AML-193 (cell line): ENCODE measurements around the gene MUC5B.

ENCODE experiments used
- DNase-seq, 2 experiments: peaks; one replicate each; lab custom pipeline; 2025; lab: John Stamatoyannopoulos, UW

MUC5B gene

DNA sequence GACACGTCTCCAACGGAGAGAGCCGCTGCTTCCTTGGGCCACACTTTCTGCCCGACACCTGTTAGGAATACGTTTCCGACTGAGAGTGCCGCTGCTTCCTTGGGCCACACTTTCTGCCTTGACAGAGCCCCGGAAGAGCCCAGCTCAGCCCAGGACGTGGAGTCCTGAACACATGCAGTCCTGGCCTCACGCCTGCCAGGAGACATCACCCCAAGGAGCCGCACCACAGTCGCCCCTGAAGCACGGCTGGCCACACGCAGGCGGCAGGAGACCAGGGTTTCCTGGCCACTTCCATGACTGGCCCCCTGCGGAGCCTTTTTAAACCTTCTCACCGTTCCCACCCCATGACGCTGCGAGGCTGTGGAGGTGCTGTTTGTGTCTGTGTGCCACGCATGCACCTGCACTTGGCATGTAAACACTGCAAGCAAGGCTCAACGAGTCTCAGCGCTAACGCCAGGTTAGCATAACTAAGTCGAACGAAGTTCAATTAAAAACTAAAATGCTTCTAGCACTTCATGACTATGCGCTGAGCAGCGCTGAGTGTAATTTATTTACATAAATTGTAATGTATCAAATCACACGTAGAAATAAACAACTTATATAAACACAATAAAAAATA lies 77.8 kb downstream of the MUC5B start:
- DNase-seq: no peak

DNA sequence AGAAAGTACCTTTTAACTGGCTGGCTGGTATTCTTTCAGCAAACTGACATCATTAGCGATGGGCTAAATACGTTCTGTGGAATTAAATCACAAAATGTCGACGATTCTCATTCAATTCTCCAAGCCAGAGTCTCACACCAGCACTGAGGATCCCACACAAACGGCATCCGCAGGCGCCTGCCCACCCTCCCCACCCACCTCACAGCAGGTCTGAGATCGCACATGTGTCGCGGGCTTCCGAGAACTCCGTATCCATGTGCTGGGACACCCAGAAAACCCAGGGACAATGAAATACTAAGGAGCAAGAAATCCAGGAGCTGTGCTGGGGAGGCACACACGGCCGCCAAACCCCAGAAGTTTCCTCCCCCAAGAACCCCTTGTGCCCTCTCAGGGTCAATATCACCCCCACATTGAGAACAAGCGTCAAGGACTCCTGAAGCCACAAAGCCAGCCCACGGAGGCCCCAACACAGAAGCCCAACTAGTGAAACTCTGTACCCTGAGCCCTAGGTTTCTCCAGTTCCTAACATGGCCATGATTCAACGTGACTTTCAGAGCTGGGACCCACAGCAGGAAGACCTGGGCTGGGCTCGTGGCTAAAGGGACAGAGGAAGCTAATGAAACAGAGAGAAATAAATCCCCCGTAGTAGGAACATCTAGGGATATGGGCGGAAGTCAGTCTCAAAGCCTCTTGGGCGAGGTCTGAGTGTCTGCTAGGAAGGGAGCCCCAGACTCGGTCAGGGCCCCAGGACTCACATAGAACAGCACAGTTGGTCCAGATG lies 78.5 kb downstream of the MUC5B start:
- no peak for DNase-seq

DNA sequence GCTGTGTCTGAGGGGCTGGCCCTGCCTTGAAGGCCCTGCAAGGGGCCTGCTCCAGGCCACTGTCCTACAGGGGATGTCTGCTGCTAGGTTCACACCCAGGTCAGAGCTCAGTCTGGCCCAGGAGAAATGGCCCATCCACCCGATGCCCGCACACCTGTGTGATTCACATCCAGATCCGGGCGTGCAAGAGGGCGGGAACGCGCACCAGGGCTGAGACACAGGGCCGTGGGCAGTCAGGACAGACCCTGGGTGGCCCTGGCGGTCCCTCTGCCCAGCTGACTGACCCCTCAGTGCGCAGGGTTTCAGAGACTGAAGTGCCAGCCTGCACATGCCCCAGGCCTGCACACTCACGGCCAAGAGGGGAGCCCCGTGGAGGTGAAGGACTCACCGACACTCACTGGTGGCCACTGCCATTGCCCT lies 79.2 kb downstream of the MUC5B start:
- no peak for DNase-seq

DNA sequence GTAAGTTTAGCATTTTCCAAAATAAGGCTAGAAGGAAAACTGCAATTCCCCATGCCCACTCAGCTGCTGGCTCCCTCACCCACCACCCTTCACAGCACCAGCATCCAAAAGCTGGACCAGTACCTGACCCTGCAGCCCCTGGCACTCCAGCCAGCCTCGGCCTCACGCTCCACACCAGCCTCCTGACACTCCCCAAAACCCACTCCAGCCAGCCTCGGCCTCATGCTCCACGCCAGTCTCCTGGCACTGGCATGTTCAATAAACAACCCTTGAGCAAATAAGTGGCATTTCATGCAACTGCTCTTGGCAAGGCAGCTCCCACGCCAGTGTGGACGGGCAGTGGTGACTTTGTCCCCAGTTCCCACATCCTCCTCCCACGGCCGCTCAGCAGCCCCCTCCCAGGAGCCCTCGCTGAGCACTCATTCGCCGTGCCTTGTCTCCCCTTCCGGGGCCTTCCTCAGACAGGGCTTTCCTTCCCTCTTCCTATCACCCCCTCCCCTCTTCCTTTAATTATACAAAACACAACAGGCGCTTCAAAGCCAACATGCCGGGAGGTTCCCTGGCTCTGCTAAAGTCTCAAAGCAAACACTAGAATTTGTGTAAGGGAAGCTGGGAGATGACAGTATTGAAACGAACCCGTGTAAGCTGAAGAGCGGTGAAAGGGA lies 79.7 kb downstream of the MUC5B start:
- DNase-seq: no peak

DNA sequence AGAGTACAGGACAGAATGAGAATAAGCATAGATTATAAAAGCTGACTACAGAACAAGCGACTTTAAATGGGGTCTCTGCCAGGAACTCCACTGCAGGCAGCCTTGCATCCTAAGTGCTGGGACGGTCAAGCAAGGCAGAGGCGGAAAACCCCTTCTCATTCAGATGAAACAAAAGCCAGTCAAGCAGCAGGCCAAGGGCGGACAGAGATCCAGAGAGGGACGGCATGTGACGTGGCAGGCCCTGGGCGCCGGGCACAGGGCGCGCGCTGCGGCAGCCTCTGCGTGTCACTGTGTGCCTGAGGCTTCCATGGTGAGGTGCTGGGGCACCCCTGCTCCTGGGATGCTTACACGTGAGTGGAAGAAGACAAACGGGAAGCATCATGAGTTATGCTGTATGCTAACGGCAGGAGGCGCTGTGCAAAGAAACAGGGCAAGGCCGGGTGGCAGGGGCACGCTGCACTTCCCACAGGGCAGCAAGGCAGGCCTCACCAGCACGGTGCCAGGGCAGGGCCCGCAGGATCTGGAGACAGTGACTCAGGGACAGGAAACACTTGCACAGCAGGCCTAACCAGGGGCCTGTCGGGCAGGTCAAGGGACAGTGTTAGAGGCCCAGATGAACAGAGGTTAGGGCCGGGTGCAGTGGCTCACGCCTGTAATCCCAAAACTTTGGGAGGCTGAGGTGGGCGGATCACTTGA lies 80.4 kb downstream of the MUC5B start:
- no peak for DNase-seq

DNA sequence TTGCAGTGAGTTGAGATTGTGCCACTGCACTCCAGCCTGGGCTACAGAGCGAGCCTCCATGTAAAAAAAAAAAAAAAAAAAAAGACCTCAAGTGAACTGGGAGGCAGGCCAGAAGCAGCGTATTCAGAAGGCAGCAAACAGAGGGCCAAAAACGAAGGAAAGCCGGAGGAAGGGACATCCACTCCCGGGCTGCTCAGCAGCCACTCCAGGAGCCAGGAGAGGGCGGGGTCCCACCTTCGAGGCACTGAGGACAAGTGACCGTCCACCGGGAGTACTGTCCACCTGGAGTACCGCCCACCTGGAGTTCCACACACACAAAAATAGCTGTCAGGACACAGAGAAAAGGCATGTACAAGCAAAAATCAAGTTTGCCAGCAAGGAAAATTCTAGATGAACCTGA lies 81.1 kb downstream of the MUC5B start:
- no peak for DNase-seq

DNA sequence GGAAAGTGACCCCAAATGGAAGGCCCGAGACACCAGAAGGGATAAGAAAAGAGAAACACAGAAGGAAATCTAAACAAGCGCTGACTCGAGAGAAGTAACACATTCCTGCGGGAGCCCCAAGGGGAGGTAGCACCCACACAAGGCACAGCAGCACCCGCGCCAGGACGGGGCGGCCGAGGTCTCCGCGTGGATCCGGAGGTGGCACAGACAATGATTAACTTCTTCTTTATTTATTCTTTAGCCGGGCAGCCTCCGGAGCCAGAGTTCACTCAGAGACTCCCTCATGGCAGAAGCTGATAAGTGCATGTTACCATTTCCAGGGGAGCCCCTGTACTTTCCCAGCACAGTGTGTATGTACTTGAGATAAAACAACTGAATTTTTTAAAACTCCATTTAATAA lies 81.5 kb downstream of the MUC5B start:
- no peak for DNase-seq

DNA sequence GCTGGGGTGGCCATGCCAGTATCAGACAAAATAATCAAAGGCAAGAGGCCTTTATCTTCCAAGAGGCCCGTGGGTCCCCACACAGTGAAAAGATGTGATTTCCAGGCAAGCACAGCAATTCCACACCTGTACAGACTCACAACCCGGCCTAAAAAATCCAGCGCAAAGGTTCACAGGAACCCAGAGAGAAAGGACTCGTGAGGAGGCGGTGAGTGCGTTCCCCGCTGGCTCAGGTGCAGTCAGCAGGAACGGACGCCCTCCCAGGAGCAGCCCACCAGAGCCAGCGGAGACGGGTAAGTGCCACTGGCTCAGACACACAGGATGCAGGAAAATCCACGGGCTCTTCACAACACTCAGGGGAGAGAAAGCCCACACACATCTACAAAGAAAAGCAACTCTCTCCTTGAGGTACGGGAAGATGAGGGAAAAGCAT lies 82.2 kb downstream of the MUC5B start:
- no peak for DNase-seq

DNA sequence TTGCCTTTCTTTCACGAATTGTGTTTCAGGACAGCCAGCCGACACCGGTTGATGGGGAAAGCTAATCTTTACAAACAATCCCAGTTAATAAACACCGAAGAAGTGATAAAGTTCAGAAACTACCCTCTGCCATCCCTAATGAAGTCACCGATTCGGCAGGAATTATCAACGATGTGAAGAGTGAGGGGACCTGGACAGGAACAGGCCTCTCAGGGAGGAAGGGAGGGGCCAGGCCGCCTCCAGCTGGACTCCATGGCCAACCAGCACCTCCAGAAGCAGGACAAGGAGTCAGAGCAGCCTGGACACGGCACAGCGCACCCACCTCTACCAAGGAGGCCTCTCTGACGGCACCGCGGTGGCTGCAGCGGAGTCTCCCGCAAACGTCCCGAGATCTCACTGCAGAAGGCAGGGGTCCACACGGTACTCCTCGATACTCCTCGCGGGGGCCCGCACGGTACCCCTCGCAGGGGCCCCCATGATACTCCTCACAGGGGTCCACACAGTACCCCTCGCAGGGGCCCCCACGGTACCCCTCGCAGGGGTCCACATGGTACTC lies 82.7 kb downstream of the MUC5B start:
- no peak for DNase-seq

DNA sequence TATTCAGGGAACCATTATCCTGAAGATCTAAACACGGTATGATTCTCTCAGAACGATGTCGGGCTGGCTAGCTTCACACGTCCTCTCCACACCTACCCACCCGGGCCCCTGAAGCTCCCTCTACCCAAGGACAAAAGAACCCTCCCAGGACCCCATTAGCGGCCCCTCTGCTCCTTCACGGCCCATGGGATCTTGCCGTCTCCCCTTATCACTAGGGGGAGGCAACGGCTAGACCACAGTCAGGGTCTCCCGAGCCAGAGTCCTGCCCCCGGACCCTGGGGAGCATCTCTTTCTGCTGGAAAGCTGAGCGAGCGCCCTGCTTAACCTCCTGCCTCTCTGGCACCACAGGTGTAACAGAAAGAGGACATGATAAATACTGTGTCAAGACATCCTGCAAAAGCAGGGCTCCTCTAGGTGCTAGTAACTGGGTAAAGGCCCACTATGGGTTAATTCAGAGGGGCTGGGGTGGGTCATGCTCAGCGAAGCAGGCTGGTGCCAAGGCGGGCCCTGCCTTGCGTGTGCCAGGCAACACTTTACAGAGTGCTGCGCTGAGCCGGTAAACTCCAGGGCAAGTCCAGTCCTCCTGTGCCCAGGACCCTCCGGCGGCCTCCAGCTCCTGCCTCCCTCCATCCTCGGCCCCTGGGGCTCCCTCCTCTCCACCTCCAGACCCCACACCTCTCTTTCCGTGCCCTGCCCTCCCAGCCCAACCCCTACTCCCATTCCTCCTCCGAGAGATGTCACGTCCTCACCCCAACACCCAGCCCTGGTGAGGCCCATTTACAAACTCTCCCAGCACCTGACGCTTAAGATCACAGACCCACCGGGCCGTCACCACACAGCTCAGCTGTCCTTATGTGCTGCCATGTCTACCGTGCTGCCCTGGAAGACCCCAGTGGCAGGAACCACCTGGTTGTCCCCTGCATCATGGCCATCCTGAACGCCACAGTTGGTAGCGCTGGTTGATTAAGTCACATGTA lies 83.6 kb downstream of the MUC5B start:
- no peak for DNase-seq

DNA sequence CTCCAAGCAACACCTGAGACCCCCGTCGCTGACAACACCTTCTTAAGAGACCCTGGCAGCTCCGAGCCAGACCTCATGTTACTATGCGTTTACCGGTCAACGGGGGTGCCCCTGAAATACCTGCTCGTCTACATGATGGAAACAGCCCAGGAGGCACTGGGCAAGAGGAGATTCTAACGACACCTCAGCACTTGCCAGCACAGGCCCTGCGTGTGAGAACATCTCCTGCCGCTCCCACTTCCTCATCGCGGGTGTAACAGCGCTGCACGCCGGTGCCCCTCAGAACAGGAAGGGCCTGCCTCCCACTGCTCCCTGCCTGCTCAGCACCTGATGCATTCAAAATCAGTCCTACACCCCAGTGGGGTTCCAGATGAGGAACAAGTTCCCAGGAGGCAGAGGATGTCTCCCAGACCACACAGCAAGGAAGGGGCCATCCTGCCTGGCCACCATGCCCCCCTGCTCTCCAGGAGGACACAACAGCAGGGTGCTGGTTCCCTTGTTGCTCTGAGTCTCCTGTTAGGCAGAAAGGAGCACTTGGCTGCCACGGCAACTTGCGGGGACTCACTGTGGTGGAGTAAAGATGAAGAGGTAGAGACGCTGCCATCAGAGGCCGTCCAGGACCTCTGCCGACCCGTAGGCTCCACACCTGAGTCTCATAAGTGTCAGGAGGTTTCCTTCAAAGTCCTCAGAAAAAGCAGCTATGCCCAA lies 84.5 kb downstream of the MUC5B start:
- peak; percentile 31 to 57 for DNase-seq

DNA sequence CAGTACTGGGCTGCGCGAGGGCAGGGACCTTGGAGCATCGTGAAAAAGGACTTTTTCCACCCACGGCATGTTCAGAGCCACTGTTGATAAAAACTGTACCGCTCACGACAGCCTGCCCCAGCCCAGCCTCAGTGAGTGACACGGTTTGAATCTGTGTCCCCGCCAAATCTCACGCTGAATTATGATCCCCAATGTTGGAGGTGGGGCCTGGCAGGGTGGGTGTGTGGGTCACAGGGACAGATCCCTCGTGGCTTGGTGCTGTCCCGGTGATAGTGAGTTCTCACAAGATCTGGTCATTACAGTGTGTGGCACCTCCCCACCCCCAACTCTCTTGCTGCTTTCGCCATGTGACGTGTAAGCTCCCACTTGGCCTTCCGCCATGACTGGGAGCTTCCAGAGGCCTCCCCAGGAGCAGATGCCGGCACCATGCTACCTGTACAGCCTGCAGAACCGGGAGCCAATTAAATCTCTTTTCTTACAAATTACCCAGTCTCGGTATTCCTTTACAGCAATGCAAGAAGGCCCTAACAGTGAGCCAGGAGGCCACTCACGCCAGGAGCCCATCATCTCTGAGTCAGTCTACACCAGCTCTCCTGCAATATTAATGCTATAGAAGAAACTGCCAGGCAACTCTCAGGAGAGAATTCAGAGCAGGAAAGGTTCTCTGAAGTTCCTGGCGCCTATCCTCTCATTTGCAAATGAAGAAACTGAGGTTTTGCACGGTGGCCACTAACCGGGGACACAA lies 85.3 kb downstream of the MUC5B start:
- no peak for DNase-seq

DNA sequence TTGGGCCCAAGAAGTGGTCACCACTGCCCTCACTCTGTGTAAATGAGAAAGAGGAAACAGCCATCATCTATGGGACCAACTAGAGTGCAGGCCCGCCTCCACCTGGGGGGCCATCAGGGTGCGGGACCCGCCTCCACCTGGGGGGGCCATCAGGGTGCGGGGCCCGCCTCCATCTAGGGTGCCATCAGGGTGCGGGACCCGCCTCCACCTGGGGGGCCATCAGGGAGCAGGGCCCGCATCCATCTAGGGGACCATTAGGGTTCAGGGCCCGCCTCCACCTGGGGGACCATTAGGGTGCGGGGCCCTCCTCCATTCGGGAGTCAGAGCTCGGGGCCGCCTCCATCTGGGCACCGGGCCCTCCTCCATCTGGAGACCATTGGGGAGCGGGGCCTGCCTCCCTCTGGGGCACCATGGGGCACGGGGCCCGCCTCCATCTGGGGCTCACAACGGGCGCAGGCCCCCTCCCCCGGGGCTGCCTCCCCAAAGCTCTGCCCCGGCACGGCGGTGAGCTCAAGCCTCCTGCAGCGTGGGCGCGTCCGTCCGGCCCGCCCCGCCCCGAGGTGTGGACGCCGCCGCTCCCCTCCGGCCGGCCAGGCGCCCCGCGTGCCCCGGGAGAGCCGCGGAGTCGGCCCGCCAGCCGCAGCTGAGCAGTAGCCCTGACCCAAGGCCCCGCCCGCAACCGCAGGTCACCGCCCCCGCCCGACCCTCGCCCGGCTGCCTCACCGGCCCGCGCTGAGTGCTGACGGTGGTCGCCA lies 86.1 kb downstream of the MUC5B start:
- DNase-seq: no peak

DNA sequence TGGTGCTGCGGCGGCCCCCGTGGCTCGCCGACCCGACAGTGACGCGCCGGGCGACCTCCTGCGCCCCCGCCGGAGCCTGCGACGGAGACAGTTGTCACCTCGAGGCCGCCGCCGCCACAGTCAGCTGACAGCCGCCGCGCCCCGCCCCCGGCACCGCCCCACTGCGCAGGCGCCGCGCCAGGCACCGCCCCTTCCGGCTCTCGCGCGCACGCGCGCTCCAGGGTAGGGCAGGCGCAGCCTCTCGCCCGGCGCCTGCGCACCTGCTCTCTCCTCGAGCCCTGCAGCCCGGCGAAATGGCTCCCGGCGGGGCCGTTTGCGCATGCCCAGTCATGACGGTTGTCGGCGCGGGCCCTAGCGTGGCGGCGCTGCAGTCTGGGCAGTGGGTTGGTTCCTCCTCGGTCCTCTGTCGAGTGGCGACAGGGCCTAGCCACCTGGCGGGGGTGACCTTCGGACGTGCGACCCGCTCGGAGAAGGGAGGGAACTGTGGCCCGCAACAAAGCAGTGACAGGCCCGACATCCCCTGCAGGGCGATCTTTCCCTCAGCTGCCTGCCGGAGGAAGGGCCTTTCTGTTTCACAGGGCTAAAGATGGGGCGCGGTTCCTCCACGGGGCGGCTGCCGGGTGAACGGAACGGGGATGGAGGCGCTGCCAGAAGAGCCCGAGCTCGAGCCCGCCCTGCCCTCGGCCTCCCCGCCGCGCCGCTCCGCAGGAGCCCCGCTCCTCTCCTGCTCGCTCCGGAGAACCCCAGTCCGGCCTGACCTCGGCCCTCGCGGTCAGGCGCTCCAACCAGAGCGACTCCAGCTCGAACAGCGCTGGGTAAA lies 86.8 kb downstream of the MUC5B start, which contains the start of gene TOLLIP:
TOLLIP (minus strand) TSS at position 135 of the 820 bp plus-strand sequence; CDS start at position 1, 134 bp downstream.
- peak; percentile 85 to 87 for DNase-seq

DNA sequence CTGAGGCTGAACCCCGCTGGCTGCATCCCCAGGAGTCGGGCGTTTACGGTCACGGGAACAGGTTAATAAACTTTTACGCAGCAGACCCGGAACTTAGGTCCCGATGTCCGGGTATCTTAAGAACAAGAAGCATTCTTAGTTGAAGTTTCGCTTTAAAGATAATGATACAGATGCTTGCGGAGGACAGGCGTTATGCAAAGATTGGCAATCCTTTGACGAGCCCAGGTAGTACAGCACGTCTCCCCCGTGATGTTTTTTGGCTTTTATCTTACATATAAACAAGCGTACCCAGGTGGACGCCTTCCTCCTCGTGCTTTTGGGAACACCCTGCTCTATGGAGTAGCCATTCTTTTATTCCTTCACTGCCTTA lies 87.4 kb downstream of the MUC5B start:
- DNase-seq: no peak

DNA sequence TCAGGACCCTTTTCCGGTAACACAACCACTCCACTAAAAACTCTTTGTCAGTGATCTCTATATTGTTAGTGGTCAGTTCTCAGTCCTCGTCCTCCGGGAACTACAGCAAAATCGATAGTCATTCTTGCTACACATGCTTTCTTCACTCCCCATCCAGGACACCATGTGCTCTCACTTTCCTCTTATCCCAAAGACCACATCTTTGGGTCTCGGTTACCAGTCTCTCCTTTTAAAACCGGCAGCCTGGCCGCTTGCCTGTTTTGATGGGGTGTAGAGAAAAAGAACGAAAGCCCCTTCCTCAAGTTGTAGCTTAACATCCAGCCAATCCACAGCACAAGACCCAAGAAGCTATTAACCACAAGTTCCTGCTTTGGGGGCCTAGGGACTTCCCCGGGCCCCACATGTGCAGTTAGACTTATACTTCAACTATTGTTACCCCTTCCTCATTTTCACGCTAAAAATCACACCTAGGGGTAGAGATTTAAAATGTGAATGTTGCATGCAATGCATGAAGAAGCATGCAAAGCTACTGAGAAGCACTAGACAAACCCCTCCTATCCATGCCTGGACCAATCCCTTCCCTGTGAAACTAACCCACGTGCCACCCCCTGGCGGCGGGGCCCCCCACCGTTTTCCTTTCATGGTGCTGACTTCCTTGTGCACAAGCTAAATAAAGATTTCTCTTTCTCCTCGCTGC lies 88.1 kb downstream of the MUC5B start:
- DNase-seq: peak; percentile 43 to 44
